Neural crest cell (in vitro differentiated cells): ENCODE results near the gene P2RX2. TPM values are rescaled to one million over a fixed set of nuclear protein-coding genes. Genes with fewer than 3 reads are reported as not detected.

Experiments used
- DNase-seq: peaks from one replicate; pipeline ENCODE4 v3.0.0; 2021; ENCODE audit warnings: low read depth, mixed read lengths, low spot score
- H3K27ac Mint-ChIP-seq: one replicate; pipeline ENCODE4 v1.8.0; 2021; ENCODE audit warnings: mild to moderate bottlenecking, mixed read lengths; ENCODE audit not compliant: unreplicated experiment
- H3K27me3 Mint-ChIP-seq: 2 replicates; pipeline ENCODE4 v1.8.0; 2021; ENCODE audit warnings: low read depth, mild to moderate bottlenecking, mixed read lengths
- H3K36me3 Mint-ChIP-seq: 2 replicates; pipeline ENCODE4 v1.8.0; 2021; ENCODE audit warnings: low read depth, mild to moderate bottlenecking, mixed read lengths
- H3K4me1 Mint-ChIP-seq: 2 replicates; pipeline ENCODE4 v1.8.0; 2021; ENCODE audit warnings: mixed read lengths
- H3K4me3 Mint-ChIP-seq: one replicate; pipeline ENCODE4 v1.8.0; 2021; ENCODE audit warnings: mild to moderate bottlenecking, mixed read lengths
- H3K9me3 Mint-ChIP-seq: 2 replicates; pipeline ENCODE4 v1.8.0; 2021; ENCODE audit warnings: mixed read lengths
- CTCF ChIP-seq: fragments of 200-600 bp; sonication (generic); conservative IDR thresholded peaks from 2 replicates; pipeline ENCODE4 v1.5.0; 2021; ENCODE audit warnings: antibody characterized with exemption, mild to moderate bottlenecking
- total RNA-seq: library from RNA; stranded (reverse); gene quantifications from 2 replicates; pipeline ENCODE4 v1.2.1, GENCODE V29; 2021

The P2RX2 gene
- total RNA-seq, 1 donor from 2014 or later = not detected

GRCh38 chr12:132571598-132571997 is 47.0 kb upstream of the P2RX2 start:
- H3K27me3 Mint-ChIP-seq = no peaks in the 10 kb centered on the region
- no peak for DNase-seq
- H3K4me1 Mint-ChIP-seq = no peaks in the 10 kb centered on the region
- no peaks in the 10 kb centered on the region for H3K36me3 Mint-ChIP-seq
- no peak overlapping the region for H3K4me3 Mint-ChIP-seq
- no peak for TF ChIP-seq CTCF
- no peaks in the 10 kb centered on the region for H3K9me3 Mint-ChIP-seq
- no peak overlapping the region for H3K27ac Mint-ChIP-seq

GRCh38 chr12:132572106-132572505 is 46.5 kb upstream of the P2RX2 start:
- no peaks in the 10 kb centered on the region for H3K9me3 Mint-ChIP-seq
- no peak for DNase-seq
- no peaks in the 10 kb centered on the region for H3K27me3 Mint-ChIP-seq
- H3K4me3 Mint-ChIP-seq = no peak overlapping the region
- H3K36me3 Mint-ChIP-seq = no peaks in the 10 kb centered on the region
- no peak for TF ChIP-seq CTCF
- H3K27ac Mint-ChIP-seq = no peak overlapping the region
- no peaks in the 10 kb centered on the region for H3K4me1 Mint-ChIP-seq

- no peak for DNase-seq
- H3K4me1 Mint-ChIP-seq = no peaks in the 10 kb centered on the region
- H3K9me3 Mint-ChIP-seq = no peaks in the 10 kb centered on the region
- H3K27ac Mint-ChIP-seq = no peak overlapping the region
- H3K36me3 Mint-ChIP-seq = peaks cover 4% of the 10 kb centered on the region
- TF ChIP-seq CTCF = no peak
- no peak overlapping the region for H3K4me3 Mint-ChIP-seq
- no peaks in the 10 kb centered on the region for H3K27me3 Mint-ChIP-seq
Observed at GRCh38 chr12:132572801-132573760, 45.5 kb upstream of the P2RX2 start.

GRCh38 chr12:132574271-132574996 is 44.1 kb upstream of the P2RX2 start:
- Mint-ChIP-seq H3K27ac (no peak overlapping the region), H3K4me3 (no peak overlapping the region), H3K4me1 (no peaks in the 10 kb centered on the region), H3K36me3 (peaks cover 7% of the 10 kb centered on the region), H3K9me3 (no peaks in the 10 kb centered on the region), H3K27me3 (no peaks in the 10 kb centered on the region)
- no peak for DNase-seq
- no peak for TF ChIP-seq CTCF

- Mint-ChIP-seq H3K27me3 (peaks cover 6% of the 10 kb centered on the region), H3K4me1 (no peaks in the 10 kb centered on the region), H3K9me3 (no peaks in the 10 kb centered on the region), H3K4me3 (no peak overlapping the region), H3K36me3 (peaks cover 10% of the 10 kb centered on the region), H3K27ac (no peak overlapping the region)
- DNase-seq = no peak
- no peak for TF ChIP-seq CTCF
Observed at GRCh38 chr12:132575661-132576060, 42.9 kb upstream of the P2RX2 start.
